C4-2B (cell line): Measurements from ENCODE around the gene OAS3.

Source experiments
- CTCF ChIP-seq: fragments of 450-650 bp; conservative IDR thresholded peaks from 2 replicates; pipeline ENCODE4 v1.5.1; 2017; ENCODE audit warnings: mild to moderate bottlenecking
- ZFX ChIP-seq: fragments of 450-650 bp; IDR thresholded peaks from 2 replicates; pipeline ENCODE4 v1.6.1; 2017

GRCh38 chr12:112938751-112939150 is 477 bp downstream of the OAS3 start:
- TF ChIP-seq CTCF (no peak), ZFX (no peak)
